Measurements from ENCODE around the gene MPDZ. TPM values are rescaled to one million over a fixed set of nuclear protein-coding genes. Genes with fewer than 3 reads are reported as not detected.
"Not testable (repeated sequence)": the region's sequence is repeated elsewhere in the genome, so short reads cannot be mapped to it uniquely, and the experiment has no call there.

The MPDZ gene
- total RNA-seq, 5 donors from 2014 or later (not counting 1 experiment from before 2014, with no cell fraction given), result 0.26 to 0.92 (median 0.35) TPM; not detected in 2

- Mint-ChIP-seq H3K27ac (no peak overlapping the region), H3K27me3 (no peaks in the 10 kb centered on the region), H3K9me3 (peaks cover 0 to 7% (median 5%) of the 10 kb centered on the region in 3 donors), H3K36me3 (no peaks in the 10 kb centered on the region), H3K4me3 (no peak overlapping the region), H3K4me1 (no peaks in the 10 kb centered on the region)
- Histone ChIP-seq H3K27me3 (replicated peaks in 1 of 2; ENCODE audit: control insufficient read depth in 2 of 2, extremely low read depth in 1 of 2, insufficient read depth in 2 of 2, low read length in 1 of 2) (no peaks in the 10 kb centered on the region), H3K9me3 (no peaks in the 10 kb centered on the region), H3K4me3 (ENCODE audit: control insufficient read depth in 1 of 2, extremely low read depth in 1 of 2, low read length in 1 of 2) (no peak overlapping the region), H3K36me3 (ENCODE audit: control insufficient read depth in 2 of 2, extremely low read depth in 1 of 2, insufficient read depth in 1 of 2, low read length in 1 of 2) (no peaks in the 10 kb centered on the region), H3K27ac (ENCODE audit: low read length) (no peak overlapping the region), H3K4me1 (ENCODE audit: control insufficient read depth in 1 of 2, extremely low read depth in 1 of 2, insufficient read depth in 2 of 2, low read length in 2 of 2) (no peaks in the 10 kb centered on the region)
- CTCF ChIA-PET, result interaction anchor here in 1 of 2 donors (0.5 kb wide), 1 partner anchor 888 kb away, joined by 4 read pairs; no protein-coding TSS in a partner anchor
- POLR2A ChIA-PET, result no interaction called here
- no peak for ATAC-seq (replicated peaks in 1 of 4)
- no peak for DNase-seq
Measured at GRCh38 chr9:13239660-13240059, 39.8 kb downstream of the MPDZ start.

DNA sequence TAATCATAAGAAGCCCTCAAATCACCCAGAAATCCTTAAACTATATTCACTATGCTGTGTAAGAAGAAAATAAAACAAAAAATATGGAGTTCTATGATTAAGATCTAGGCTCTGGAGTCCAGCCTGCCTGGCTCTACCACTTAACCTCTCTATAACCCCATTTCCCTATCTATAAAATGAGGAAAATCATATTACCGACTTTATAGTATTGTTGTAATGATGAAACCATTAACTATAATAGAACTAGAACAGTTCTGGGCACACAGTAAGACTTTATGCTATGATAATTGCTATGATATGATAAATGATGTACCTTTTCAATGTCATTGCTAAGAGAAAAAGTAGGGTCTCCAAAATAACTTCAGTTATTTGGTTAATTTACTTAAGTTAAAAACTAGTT is 40.3 kb downstream of the MPDZ start:
- H3K4me1 ChIP-seq (ENCODE audit: control insufficient read depth in 1 of 2, extremely low read depth in 1 of 2, insufficient read depth in 2 of 2, low read length in 2 of 2), result no peaks in the 10 kb centered on the region
- DNase-seq (no peak), ATAC-seq (replicated peaks in 1 of 4) (no peak)
- no peaks in the 10 kb centered on the region for H3K36me3 ChIP-seq (ENCODE audit: control insufficient read depth in 2 of 2, extremely low read depth in 1 of 2, insufficient read depth in 1 of 2, low read length in 1 of 2)
- no peak overlapping the region for H3K4me3 ChIP-seq (ENCODE audit: control insufficient read depth in 1 of 2, extremely low read depth in 1 of 2, low read length in 1 of 2)
- no peaks in the 10 kb centered on the region for H3K9me3 ChIP-seq
- POLR2A ChIA-PET, result no interaction called here
- WGBS (ENCODE audit: insufficient coverage), result no CpG with 5 or more reads among the region's 1 CpG
- Mint-ChIP-seq H3K27ac (no peak overlapping the region), H3K27me3 (no peaks in the 10 kb centered on the region), H3K4me1 (no peaks in the 10 kb centered on the region), H3K4me3 (no peak overlapping the region), H3K36me3 (no peaks in the 10 kb centered on the region), H3K9me3 (peaks cover 0 to 6% (median 5%) of the 10 kb centered on the region in 3 donors)
- no peaks in the 10 kb centered on the region for H3K27me3 ChIP-seq (replicated peaks in 1 of 2; ENCODE audit: control insufficient read depth in 2 of 2, extremely low read depth in 1 of 2, insufficient read depth in 2 of 2, low read length in 1 of 2)
- H3K27ac ChIP-seq (ENCODE audit: low read length), result no peak overlapping the region
- CTCF ChIA-PET, result no interaction called here

DNA sequence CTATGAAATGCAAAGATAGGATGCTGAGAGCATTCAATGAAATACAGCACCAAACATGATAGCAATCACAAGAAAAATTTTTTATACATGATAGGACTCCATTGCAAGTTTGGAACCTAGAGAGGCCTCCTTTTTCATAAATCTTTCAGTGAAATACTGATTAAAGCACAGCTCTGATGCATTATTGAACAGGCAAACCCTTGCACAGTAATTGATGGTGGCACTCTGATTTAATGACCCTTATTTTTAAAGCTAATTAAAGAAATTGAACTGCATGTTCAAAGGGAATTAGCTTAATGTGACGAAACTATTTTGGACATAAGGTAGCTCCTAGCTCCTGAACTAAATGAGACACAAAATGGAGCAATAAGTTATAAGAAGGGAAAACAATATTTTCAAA is 44.6 kb downstream of the MPDZ start:
- Mint-ChIP-seq H3K9me3 (peaks cover 4 to 6% (median 4%) of the 10 kb centered on the region in 3 donors), H3K27me3 (no peaks in the 10 kb centered on the region), H3K36me3 (no peaks in the 10 kb centered on the region), H3K4me1 (no peaks in the 10 kb centered on the region), H3K27ac (no peak overlapping the region), H3K4me3 (no peak overlapping the region)
- no peaks in the 10 kb centered on the region for H3K4me1 ChIP-seq (ENCODE audit: control insufficient read depth in 1 of 2, extremely low read depth in 1 of 2, insufficient read depth in 2 of 2, low read length in 2 of 2)
- no peak overlapping the region for H3K4me3 ChIP-seq (ENCODE audit: control insufficient read depth in 1 of 2, extremely low read depth in 1 of 2, low read length in 1 of 2)
- no CpG with 5 or more reads among the region's 1 CpG for WGBS (ENCODE audit: insufficient coverage)
- ChIA-PET CTCF (no interaction called here), POLR2A (no interaction called here)
- no peak for DNase-seq
- no peaks in the 10 kb centered on the region for H3K9me3 ChIP-seq
- H3K27me3 ChIP-seq (replicated peaks in 1 of 2; ENCODE audit: control insufficient read depth in 2 of 2, extremely low read depth in 1 of 2, insufficient read depth in 2 of 2, low read length in 1 of 2), result no peaks in the 10 kb centered on the region
- ATAC-seq (replicated peaks in 1 of 4), result no peak
- H3K36me3 ChIP-seq (ENCODE audit: control insufficient read depth in 2 of 2, extremely low read depth in 1 of 2, insufficient read depth in 1 of 2, low read length in 1 of 2), result no peaks in the 10 kb centered on the region
- H3K27ac ChIP-seq (ENCODE audit: low read length), result no peak overlapping the region

DNA sequence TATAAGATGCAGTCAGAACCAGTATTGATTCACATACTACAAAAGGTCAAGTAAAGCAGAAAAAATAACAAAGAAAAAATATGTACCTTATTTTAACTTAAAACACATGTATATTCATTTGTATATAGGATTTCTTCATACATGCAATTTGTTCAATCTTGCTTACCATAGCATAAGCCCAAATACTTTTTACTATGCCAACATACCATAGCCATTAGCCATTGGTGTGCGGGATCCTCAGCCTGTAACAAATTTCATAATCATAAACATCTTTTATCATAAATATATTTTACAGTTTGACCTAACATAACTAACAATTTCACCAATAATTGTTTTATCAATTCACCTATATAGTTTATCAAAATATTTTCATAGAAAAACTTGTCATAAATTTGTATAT is 51.1 kb downstream of the MPDZ start:
- H3K27ac Mint-ChIP-seq, result no peak overlapping the region
- no peak overlapping the region for H3K4me3 Mint-ChIP-seq
- Histone ChIP-seq H3K4me3 (ENCODE audit: control insufficient read depth in 1 of 2, extremely low read depth in 1 of 2, low read length in 1 of 2) (no peak overlapping the region), H3K4me1 (ENCODE audit: control insufficient read depth in 1 of 2, extremely low read depth in 1 of 2, insufficient read depth in 2 of 2, low read length in 2 of 2) (no peaks in the 10 kb centered on the region), H3K9me3 (no peaks in the 10 kb centered on the region), H3K27ac (ENCODE audit: low read length) (no peak overlapping the region), H3K27me3 (replicated peaks in 1 of 2; ENCODE audit: control insufficient read depth in 2 of 2, extremely low read depth in 1 of 2, insufficient read depth in 2 of 2, low read length in 1 of 2) (no peaks in the 10 kb centered on the region), H3K36me3 (ENCODE audit: control insufficient read depth in 2 of 2, extremely low read depth in 1 of 2, insufficient read depth in 1 of 2, low read length in 1 of 2) (no peaks in the 10 kb centered on the region)
- peaks cover 4 to 9% (median 7%) of the 10 kb centered on the region in 3 donors for H3K9me3 Mint-ChIP-seq
- no peak for DNase-seq
- no peaks in the 10 kb centered on the region for H3K4me1 Mint-ChIP-seq
- H3K36me3 Mint-ChIP-seq, result no peaks in the 10 kb centered on the region
- no peaks in the 10 kb centered on the region for H3K27me3 Mint-ChIP-seq
- POLR2A ChIA-PET, result no interaction called here
- no peak for ATAC-seq (replicated peaks in 1 of 4)
- CTCF ChIA-PET, result no interaction called here
- no CpG with 5 or more reads among the region's 1 CpG for WGBS (ENCODE audit: insufficient coverage)

- Mint-ChIP-seq H3K9me3 (peaks cover 3 to 15% (median 7%) of the 10 kb centered on the region in 3 donors), H3K27me3 (no peaks in the 10 kb centered on the region), H3K4me1 (no peaks in the 10 kb centered on the region), H3K36me3 (no peaks in the 10 kb centered on the region), H3K4me3 (no peak overlapping the region), H3K27ac (no peak overlapping the region)
- POLR2A ChIA-PET, result no interaction called here
- no peak for ATAC-seq (replicated peaks in 1 of 4)
- H3K9me3 ChIP-seq, result no peaks in the 10 kb centered on the region
- H3K27me3 ChIP-seq (replicated peaks in 1 of 2; ENCODE audit: control insufficient read depth in 2 of 2, extremely low read depth in 1 of 2, insufficient read depth in 2 of 2, low read length in 1 of 2), result no peaks in the 10 kb centered on the region
- no peak overlapping the region for H3K4me3 ChIP-seq (ENCODE audit: control insufficient read depth in 1 of 2, extremely low read depth in 1 of 2, low read length in 1 of 2)
- H3K36me3 ChIP-seq (ENCODE audit: control insufficient read depth in 2 of 2, extremely low read depth in 1 of 2, insufficient read depth in 1 of 2, low read length in 1 of 2), result no peaks in the 10 kb centered on the region
- no peaks in the 10 kb centered on the region for H3K4me1 ChIP-seq (ENCODE audit: control insufficient read depth in 1 of 2, extremely low read depth in 1 of 2, insufficient read depth in 2 of 2, low read length in 2 of 2)
- CTCF ChIA-PET, result no interaction called here
- no peak for DNase-seq
- WGBS (ENCODE audit: insufficient coverage), result 40% methylated on average over 1 of the region's 2 CpGs
- no peak overlapping the region for H3K27ac ChIP-seq (ENCODE audit: low read length)
Measured at GRCh38 chr9:13224366-13224765, 55.1 kb downstream of the MPDZ start.

DNA sequence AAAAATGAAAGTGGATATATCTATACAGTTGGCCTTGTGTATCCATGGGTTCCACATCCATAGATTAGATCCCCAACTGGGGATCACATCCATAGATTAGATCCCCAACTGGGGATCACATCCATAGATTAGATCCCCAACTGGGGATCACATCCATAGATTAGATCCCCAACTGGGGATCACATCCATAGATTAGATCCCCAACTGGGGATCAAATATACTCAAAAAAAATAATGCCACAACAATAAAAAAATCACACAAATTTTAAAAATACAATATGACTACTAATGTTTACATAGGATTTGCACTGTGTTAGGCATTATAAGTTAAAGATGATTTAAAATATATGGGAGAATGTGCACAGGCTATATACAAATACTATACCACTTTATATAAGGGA is 56.8 kb downstream of the MPDZ start:
- H3K27me3 ChIP-seq (replicated peaks in 1 of 2; ENCODE audit: control insufficient read depth in 2 of 2, extremely low read depth in 1 of 2, insufficient read depth in 2 of 2, low read length in 1 of 2); H3K27ac Mint-ChIP-seq; H3K36me3 Mint-ChIP-seq; H3K27ac ChIP-seq (ENCODE audit: low read length); ATAC-seq (replicated peaks in 1 of 4); H3K27me3 Mint-ChIP-seq; H3K4me3 Mint-ChIP-seq; DNase-seq; H3K36me3 ChIP-seq (ENCODE audit: control insufficient read depth in 2 of 2, extremely low read depth in 1 of 2, insufficient read depth in 1 of 2, low read length in 1 of 2); H3K9me3 ChIP-seq; CTCF ChIA-PET; H3K4me1 ChIP-seq (ENCODE audit: control insufficient read depth in 1 of 2, extremely low read depth in 1 of 2, insufficient read depth in 2 of 2, low read length in 2 of 2); POLR2A ChIA-PET; H3K4me1 Mint-ChIP-seq; H3K4me3 ChIP-seq (ENCODE audit: control insufficient read depth in 1 of 2, extremely low read depth in 1 of 2, low read length in 1 of 2): not testable (repeated sequence)
- H3K9me3 Mint-ChIP-seq, result peaks cover 5 to 17% (median 11%) of the 10 kb centered on the region in 3 donors

DNA sequence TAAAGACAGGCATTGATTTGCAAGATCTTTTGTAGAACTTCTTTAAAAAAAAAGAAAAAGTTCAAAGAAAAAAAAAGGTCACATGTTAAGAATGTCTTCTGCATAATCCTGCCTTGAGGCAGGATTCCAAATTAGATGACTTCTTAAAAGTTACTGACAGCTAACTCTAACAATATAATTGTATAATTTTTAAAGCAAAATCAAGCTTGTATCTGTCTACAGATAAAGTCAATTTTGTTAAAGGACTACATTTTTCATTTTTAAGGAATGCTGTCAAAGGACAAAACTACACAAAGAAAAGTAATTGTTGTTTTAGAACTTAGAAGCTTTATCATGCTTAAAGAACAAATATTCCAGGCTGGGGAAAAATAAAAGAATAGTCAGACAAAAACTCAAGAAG is 57.8 kb downstream of the MPDZ start:
- Histone ChIP-seq H3K27ac (ENCODE audit: low read length) (no peak overlapping the region), H3K4me1 (ENCODE audit: control insufficient read depth in 1 of 2, extremely low read depth in 1 of 2, insufficient read depth in 2 of 2, low read length in 2 of 2) (no peaks in the 10 kb centered on the region), H3K27me3 (replicated peaks in 1 of 2; ENCODE audit: control insufficient read depth in 2 of 2, extremely low read depth in 1 of 2, insufficient read depth in 2 of 2, low read length in 1 of 2) (no peaks in the 10 kb centered on the region), H3K4me3 (ENCODE audit: control insufficient read depth in 1 of 2, extremely low read depth in 1 of 2, low read length in 1 of 2) (no peak overlapping the region), H3K9me3 (no peaks in the 10 kb centered on the region), H3K36me3 (ENCODE audit: control insufficient read depth in 2 of 2, extremely low read depth in 1 of 2, insufficient read depth in 1 of 2, low read length in 1 of 2) (no peaks in the 10 kb centered on the region)
- Mint-ChIP-seq H3K27ac (no peak overlapping the region), H3K36me3 (no peaks in the 10 kb centered on the region), H3K9me3 (peaks cover 7 to 18% (median 13%) of the 10 kb centered on the region in 3 donors), H3K4me3 (no peak overlapping the region), H3K4me1 (no peaks in the 10 kb centered on the region), H3K27me3 (no peaks in the 10 kb centered on the region)
- POLR2A ChIA-PET, result no interaction called here
- no peak for DNase-seq
- CTCF ChIA-PET, result interaction anchor here in 1 of 2 donors (0.6 kb wide), 1 partner anchor 59 kb away, joined by 3 read pairs; no protein-coding TSS in a partner anchor
- no peak for ATAC-seq (replicated peaks in 1 of 4)

All from T-cell (primary cell).